GM23338 (cell line): ENCODE data around the gene SGCD. TPM values are rescaled to one million over a fixed set of nuclear protein-coding genes. Genes with fewer than 3 reads are reported as not detected.

ENCODE experiments used
- ATAC-seq: fragments of 200-7000 bp; cut with Tn5 transposase; 3 replicates; pipeline ENCODE4 v1.9.1; 2020
- DNase-seq: peaks from one replicate; pipeline ENCODE4 v3.0.0-alpha.2; 2015; ENCODE audit warnings: low spot score
- H2AFZ ChIP-seq: fragments of 200-600 bp; sonication (generic); 2 replicates; pipeline ENCODE4 v1.8.0; 2016; ENCODE audit warnings: antibody characterized with exemption, mild to moderate bottlenecking, moderate library complexity
- H3F3A ChIP-seq: fragments of 200-600 bp; sonication (generic); replicated peaks from 2 replicates; pipeline ENCODE4 v1.8.0; 2017; ENCODE audit warnings: antibody characterized with exemption, mixed run types, low read depth
- H3K27ac ChIP-seq: fragments of 200-600 bp; sonication (generic); 2 replicates; pipeline ENCODE4 v1.6.1; 2016; ENCODE audit warnings: low read depth
- H3K27me3 ChIP-seq: fragments of 200-600 bp; sonication (generic); 2 replicates; pipeline ENCODE4 v1.8.0; 2016; ENCODE audit warnings: mild to moderate bottlenecking, mixed run types, moderate library complexity; ENCODE audit not compliant: insufficient read depth
- H3K36me3 ChIP-seq: fragments of 200-600 bp; sonication (generic); 2 replicates; pipeline ENCODE4 v1.8.0; 2016; ENCODE audit warnings: mild to moderate bottlenecking; ENCODE audit not compliant: insufficient read depth
- H3K4me1 ChIP-seq: fragments of 200-600 bp; sonication (generic); 2 replicates; pipeline ENCODE4 v1.8.0; 2016; ENCODE audit warnings: mild to moderate bottlenecking, moderate library complexity; ENCODE audit not compliant: insufficient read depth
- H3K4me2 ChIP-seq: fragments of 200-600 bp; sonication (generic); 2 replicates; pipeline ENCODE4 v1.7.1; 2017; ENCODE audit warnings: mixed run types
- H3K4me3 ChIP-seq: fragments of 200-600 bp; sonication (generic); 2 replicates; pipeline ENCODE4 v1.6.1; 2016; ENCODE audit warnings: mixed run types
- H3K79me2 ChIP-seq: fragments of 200-600 bp; sonication (generic); replicated peaks from 2 replicates; pipeline ENCODE4 v1.8.0; 2017; ENCODE audit warnings: mild to moderate bottlenecking; ENCODE audit not compliant: insufficient read depth
- H3K9me2 ChIP-seq: fragments of 200-600 bp; sonication (generic); 2 replicates; pipeline ENCODE4 v1.8.0; 2017; ENCODE audit not compliant: insufficient read depth
- H4K20me1 ChIP-seq: fragments of 200-600 bp; sonication (generic); replicated peaks from 2 replicates; pipeline ENCODE4 v1.8.0; 2017; ENCODE audit warnings: mild to moderate bottlenecking; ENCODE audit not compliant: insufficient read depth
- H3K27ac Mint-ChIP-seq: 2 replicates; pipeline ENCODE4 v1.8.0; 2020; ENCODE audit warnings: inconsistent platforms, mild to moderate bottlenecking, moderate library complexity, mixed read lengths
- H3K27me3 Mint-ChIP-seq: 3 replicates; pipeline ENCODE4 v1.8.0; 2022; ENCODE audit warnings: low read depth, mild to moderate bottlenecking, moderate library complexity, mixed read lengths, inconsistent platforms; ENCODE audit not compliant: insufficient read depth, poor library complexity
- H3K36me3 Mint-ChIP-seq: 3 replicates; pipeline ENCODE4 v1.8.0; 2021; ENCODE audit warnings: low read depth, mild to moderate bottlenecking, inconsistent platforms, moderate library complexity, mixed read lengths
- H3K4me1 Mint-ChIP-seq: 3 replicates; pipeline ENCODE4 v1.8.0; 2020; ENCODE audit warnings: mild to moderate bottlenecking, inconsistent platforms, mixed read lengths
- H3K4me3 Mint-ChIP-seq: 3 replicates; pipeline ENCODE4 v1.8.0; 2021; ENCODE audit warnings: moderate library complexity, mild to moderate bottlenecking, inconsistent platforms, mixed read lengths
- H3K9me3 Mint-ChIP-seq: 3 replicates; pipeline ENCODE4 v1.8.0; 2020; ENCODE audit warnings: moderate library complexity, mild to moderate bottlenecking, inconsistent platforms, mixed read lengths
- CREB1 ChIP-seq: fragments of 250-450 bp; sonication (Bioruptor Pico); IDR thresholded peaks from 2 replicates; pipeline ENCODE4 v1.5.0; 2020; ENCODE audit warnings: low read depth, mild to moderate bottlenecking, moderate library complexity
- EZH2 ChIP-seq: fragments of 200-600 bp; sonication (generic); IDR thresholded peaks from one replicate; pipeline ENCODE4 v1.8.0; 2017; ENCODE audit warnings: antibody characterized with exemption, mild to moderate bottlenecking, low read depth; ENCODE audit not compliant: unreplicated experiment
- EZH2phosphoT487 ChIP-seq: fragments of 200-600 bp; sonication (generic); IDR thresholded peaks from one replicate; pipeline ENCODE4 v1.8.1; 2018; ENCODE audit warnings: antibody characterized with exemption; ENCODE audit not compliant: unreplicated experiment
- NANOG ChIP-seq: IDR thresholded peaks from 2 replicates; pipeline ENCODE4 v1.6.1; 2016; ENCODE audit warnings: antibody characterized with exemption, borderline replicate concordance
- POLR2AphosphoS5 ChIP-seq: IDR thresholded peaks from 2 replicates; pipeline ENCODE4 v1.6.1; 2016; ENCODE audit warnings: antibody characterized with exemption, low read depth
- STAT1 ChIP-seq: IDR thresholded peaks from one replicate; pipeline ENCODE4 v1.6.1; 2016; ENCODE audit warnings: antibody characterized with exemption; ENCODE audit not compliant: unreplicated experiment
- ZNF331 ChIP-seq: fragments of 250-450 bp; sonication (Bioruptor Pico); IDR thresholded peaks from 2 replicates; pipeline ENCODE4 v1.5.0; 2020; ENCODE audit warnings: low read depth, mild to moderate bottlenecking, moderate library complexity
- polyA plus RNA-seq: library from polyadenylated mRNA; unstranded; fragments of >200 nt; fragmentation: Nextera tagmentation; extraction: Ambion mirVana; gene quantifications from 2 replicates; pipeline ENCODE4 v1.2.1, GENCODE V29; 2016
- total RNA-seq: library from RNA; depleted of rRNA; stranded (reverse); fragments of >200 nt; shearing (Covaris generic); gene quantifications from 2 replicates; pipeline ENCODE4 v1.2.3, GENCODE V29; 2014
- TF ChIP-seq, protein P1 (sequence below): IDR thresholded peaks from one replicate; pipeline ENCODE4 v1.6.1; 2018; ENCODE audit warnings: antibody characterized with exemption; ENCODE audit not compliant: unreplicated experiment
- TF ChIP-seq, protein P2 (sequence below): IDR thresholded peaks from 2 replicates; pipeline ENCODE4 v1.6.1; 2016; ENCODE audit warnings: antibody characterized with exemption
- TF ChIP-seq, protein P3 (sequence below): fragments of 250-450 bp; sonication (Bioruptor Pico); IDR thresholded peaks from 2 replicates; pipeline ENCODE4 v1.5.0; 2020; ENCODE audit warnings: mild to moderate bottlenecking, moderate library complexity

SGCD gene
- total and polyA plus RNA-seq, 2 experiments from 2014 or later: 0.03 to 0.05 TPM

DNA sequence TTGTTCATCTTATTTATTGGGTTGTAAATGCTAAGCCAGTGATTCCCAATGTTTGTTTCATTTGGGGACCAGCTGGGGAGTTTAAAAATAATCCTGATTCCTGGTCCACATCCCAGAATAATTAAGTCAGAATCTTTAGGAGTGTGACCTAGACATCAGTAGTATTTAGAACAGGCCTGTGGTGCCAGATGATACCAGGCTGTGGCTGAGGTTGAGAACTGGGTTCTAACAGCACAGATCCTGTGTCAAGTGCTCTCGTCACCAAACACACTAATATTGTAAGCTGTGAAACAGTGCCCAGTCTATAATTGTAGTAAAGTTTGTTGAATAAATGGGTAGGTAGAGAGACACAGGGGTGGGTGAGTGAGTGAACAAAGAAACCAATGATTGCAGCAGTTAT, 351.0 kb downstream of the SGCD start (continued):
- TF ChIP-seq, protein P1, sequence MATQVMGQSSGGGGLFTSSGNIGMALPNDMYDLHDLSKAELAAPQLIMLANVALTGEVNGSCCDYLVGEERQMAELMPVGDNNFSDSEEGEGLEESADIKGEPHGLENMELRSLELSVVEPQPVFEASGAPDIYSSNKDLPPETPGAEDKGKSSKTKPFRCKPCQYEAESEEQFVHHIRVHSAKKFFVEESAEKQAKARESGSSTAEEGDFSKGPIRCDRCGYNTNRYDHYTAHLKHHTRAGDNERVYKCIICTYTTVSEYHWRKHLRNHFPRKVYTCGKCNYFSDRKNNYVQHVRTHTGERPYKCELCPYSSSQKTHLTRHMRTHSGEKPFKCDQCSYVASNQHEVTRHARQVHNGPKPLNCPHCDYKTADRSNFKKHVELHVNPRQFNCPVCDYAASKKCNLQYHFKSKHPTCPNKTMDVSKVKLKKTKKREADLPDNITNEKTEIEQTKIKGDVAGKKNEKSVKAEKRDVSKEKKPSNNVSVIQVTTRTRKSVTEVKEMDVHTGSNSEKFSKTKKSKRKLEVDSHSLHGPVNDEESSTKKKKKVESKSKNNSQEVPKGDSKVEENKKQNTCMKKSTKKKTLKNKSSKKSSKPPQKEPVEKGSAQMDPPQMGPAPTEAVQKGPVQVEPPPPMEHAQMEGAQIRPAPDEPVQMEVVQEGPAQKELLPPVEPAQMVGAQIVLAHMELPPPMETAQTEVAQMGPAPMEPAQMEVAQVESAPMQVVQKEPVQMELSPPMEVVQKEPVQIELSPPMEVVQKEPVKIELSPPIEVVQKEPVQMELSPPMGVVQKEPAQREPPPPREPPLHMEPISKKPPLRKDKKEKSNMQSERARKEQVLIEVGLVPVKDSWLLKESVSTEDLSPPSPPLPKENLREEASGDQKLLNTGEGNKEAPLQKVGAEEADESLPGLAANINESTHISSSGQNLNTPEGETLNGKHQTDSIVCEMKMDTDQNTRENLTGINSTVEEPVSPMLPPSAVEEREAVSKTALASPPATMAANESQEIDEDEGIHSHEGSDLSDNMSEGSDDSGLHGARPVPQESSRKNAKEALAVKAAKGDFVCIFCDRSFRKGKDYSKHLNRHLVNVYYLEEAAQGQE: no peak
- TF ChIP-seq ZNF331 (CRISPR knock-in tag) (no peak), STAT1 (no peak), POLR2AphosphoS5 (no peak), EZH2phosphoT487 (no peak)

DNA sequence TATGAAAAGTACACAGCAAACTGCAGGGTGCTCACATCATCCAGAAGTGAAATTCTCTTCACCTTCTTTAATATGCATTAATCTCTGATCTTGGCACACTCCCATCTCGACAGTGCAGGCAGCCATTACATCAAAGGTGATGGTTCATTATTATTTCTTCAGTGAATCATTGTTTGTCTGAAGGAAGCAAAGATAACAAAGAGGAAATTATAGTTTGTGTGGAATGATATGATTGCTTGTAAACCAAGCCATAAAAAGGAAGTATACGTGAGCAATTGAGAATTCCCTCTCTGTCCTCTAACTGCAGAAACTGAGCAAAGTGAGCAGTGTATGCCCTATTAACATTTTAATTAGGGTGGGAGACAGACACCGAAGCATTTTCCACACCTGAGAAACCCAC, 351.5 kb downstream of the SGCD start:
- H3K79me2 ChIP-seq: no peaks in the 10 kb centered on the region
- H3K4me3 ChIP-seq: no peak overlapping the region
- no peaks in the 10 kb centered on the region for H3K27me3 Mint-ChIP-seq
- H3K4me2 ChIP-seq: no peak overlapping the region
- H3K4me1 ChIP-seq: peaks cover 6% of the 10 kb centered on the region
- no peaks in the 10 kb centered on the region for H3F3A ChIP-seq
- H3K36me3 Mint-ChIP-seq: no peaks in the 10 kb centered on the region
- peaks cover 12% of the 10 kb centered on the region for H3K4me1 Mint-ChIP-seq
- H3K27ac ChIP-seq: no peak overlapping the region
- no peak overlapping the region for H2AFZ ChIP-seq
- H3K36me3 ChIP-seq: no peaks in the 10 kb centered on the region
- H3K9me2 ChIP-seq: no peaks in the 10 kb centered on the region
- no peaks in the 10 kb centered on the region for H3K9me3 Mint-ChIP-seq
- H4K20me1 ChIP-seq: no peaks in the 10 kb centered on the region
- H3K4me3 Mint-ChIP-seq: no peak overlapping the region
- ATAC-seq (no peak), DNase-seq (no peak)
- no peaks in the 10 kb centered on the region for H3K27me3 ChIP-seq
- no peak overlapping the region for H3K27ac Mint-ChIP-seq
- no peak for TF ChIP-seq POLR2AphosphoS5
- no peak for TF ChIP-seq CREB1 (CRISPR knock-in tag)
- no peak for TF ChIP-seq NANOG
- TF ChIP-seq, protein P2, sequence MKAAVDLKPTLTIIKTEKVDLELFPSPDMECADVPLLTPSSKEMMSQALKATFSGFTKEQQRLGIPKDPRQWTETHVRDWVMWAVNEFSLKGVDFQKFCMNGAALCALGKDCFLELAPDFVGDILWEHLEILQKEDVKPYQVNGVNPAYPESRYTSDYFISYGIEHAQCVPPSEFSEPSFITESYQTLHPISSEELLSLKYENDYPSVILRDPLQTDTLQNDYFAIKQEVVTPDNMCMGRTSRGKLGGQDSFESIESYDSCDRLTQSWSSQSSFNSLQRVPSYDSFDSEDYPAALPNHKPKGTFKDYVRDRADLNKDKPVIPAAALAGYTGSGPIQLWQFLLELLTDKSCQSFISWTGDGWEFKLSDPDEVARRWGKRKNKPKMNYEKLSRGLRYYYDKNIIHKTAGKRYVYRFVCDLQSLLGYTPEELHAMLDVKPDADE: no peak
- no peak for TF ChIP-seq ZNF331 (CRISPR knock-in tag)
- TF ChIP-seq, protein P1: no peak
- no peak for TF ChIP-seq EZH2
- TF ChIP-seq EZH2phosphoT487: no peak
- TF ChIP-seq STAT1: no peak
- TF ChIP-seq, protein P3, sequence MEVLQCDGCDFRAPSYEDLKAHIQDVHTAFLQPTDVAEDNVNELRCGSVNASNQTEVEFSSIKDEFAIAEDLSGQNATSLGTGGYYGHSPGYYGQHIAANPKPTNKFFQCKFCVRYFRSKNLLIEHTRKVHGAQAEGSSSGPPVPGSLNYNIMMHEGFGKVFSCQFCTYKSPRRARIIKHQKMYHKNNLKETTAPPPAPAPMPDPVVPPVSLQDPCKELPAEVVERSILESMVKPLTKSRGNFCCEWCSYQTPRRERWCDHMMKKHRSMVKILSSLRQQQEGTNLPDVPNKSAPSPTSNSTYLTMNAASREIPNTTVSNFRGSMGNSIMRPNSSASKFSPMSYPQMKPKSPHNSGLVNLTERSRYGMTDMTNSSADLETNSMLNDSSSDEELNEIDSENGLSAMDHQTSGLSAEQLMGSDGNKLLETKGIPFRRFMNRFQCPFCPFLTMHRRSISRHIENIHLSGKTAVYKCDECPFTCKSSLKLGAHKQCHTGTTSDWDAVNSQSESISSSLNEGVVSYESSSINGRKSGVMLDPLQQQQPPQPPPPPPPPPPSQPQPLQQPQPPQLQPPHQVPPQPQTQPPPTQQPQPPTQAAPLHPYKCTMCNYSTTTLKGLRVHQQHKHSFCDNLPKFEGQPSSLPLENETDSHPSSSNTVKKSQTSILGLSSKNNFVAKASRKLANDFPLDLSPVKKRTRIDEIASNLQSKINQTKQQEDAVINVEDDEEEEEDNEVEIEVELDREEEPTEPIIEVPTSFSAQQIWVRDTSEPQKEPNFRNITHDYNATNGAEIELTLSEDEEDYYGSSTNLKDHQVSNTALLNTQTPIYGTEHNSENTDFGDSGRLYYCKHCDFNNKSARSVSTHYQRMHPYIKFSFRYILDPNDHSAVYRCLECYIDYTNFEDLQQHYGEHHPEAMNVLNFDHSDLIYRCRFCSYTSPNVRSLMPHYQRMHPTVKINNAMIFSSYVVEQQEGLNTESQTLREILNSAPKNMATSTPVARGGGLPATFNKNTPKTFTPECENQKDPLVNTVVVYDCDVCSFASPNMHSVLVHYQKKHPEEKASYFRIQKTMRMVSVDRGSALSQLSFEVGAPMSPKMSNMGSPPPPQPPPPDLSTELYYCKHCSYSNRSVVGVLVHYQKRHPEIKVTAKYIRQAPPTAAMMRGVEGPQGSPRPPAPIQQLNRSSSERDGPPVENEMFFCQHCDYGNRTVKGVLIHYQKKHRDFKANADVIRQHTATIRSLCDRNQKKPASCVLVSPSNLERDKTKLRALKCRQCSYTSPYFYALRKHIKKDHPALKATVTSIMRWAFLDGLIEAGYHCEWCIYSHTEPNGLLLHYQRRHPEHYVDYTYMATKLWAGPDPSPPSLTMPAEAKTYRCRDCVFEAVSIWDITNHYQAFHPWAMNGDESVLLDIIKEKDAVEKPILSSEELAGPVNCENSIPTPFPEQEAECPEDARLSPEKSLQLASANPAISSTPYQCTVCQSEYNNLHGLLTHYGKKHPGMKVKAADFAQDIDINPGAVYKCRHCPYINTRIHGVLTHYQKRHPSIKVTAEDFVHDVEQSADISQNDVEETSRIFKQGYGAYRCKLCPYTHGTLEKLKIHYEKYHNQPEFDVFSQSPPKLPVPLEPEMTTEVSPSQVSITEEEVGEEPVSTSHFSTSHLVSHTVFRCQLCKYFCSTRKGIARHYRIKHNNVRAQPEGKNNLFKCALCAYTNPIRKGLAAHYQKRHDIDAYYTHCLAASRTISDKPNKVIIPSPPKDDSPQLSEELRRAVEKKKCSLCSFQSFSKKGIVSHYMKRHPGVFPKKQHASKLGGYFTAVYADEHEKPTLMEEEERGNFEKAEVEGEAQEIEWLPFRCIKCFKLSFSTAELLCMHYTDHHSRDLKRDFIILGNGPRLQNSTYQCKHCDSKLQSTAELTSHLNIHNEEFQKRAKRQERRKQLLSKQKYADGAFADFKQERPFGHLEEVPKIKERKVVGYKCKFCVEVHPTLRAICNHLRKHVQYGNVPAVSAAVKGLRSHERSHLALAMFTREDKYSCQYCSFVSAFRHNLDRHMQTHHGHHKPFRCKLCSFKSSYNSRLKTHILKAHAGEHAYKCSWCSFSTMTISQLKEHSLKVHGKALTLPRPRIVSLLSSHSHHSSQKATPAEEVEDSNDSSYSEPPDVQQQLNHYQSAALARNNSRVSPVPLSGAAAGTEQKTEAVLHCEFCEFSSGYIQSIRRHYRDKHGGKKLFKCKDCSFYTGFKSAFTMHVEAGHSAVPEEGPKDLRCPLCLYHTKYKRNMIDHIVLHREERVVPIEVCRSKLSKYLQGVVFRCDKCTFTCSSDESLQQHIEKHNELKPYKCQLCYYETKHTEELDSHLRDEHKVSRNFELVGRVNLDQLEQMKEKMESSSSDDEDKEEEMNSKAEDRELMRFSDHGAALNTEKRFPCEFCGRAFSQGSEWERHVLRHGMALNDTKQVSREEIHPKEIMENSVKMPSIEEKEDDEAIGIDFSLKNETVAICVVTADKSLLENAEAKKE: no peak
